Measurements from ENCODE around the gene AIMP1.

DNA sequence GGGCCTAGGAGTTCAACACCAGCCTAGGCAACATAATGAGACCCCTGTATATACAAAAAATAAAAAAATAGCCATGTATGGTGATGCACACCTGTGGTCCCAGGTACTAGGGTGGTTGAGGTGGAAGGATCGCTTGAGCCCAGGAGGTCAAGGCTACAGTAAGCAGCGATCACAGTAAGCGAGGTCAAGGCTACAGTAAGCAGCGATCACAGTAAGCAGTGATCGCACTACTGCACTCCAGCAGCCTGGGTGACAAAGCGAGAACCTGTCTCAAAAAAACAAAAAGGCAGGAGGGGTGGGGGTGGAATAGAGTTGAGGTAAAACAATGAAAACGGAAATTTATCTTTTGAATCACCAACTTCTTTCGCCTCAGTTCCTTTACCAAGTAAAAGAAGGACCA, 29.7 kb upstream of the AIMP1 start:
- TF ChIP-seq CTCF (IDR thresholded peaks at IDR 0.05; ENCODE audit: insufficient read depth, low read depth, low read length), result no peak
- no peak for TF ChIP-seq EZH2 (IDR thresholded peaks at IDR 0.05; ENCODE audit: insufficient read depth, low read length)

All from astrocyte (in vitro differentiated cells and primary cell).